ENCODE measurements around the gene TBX5.

The TBX5 gene

GRCh38 chr12:114316076-114316475 lies 89.9 kb downstream of the TBX5 start:
- no peak for DNase-seq

DNA sequence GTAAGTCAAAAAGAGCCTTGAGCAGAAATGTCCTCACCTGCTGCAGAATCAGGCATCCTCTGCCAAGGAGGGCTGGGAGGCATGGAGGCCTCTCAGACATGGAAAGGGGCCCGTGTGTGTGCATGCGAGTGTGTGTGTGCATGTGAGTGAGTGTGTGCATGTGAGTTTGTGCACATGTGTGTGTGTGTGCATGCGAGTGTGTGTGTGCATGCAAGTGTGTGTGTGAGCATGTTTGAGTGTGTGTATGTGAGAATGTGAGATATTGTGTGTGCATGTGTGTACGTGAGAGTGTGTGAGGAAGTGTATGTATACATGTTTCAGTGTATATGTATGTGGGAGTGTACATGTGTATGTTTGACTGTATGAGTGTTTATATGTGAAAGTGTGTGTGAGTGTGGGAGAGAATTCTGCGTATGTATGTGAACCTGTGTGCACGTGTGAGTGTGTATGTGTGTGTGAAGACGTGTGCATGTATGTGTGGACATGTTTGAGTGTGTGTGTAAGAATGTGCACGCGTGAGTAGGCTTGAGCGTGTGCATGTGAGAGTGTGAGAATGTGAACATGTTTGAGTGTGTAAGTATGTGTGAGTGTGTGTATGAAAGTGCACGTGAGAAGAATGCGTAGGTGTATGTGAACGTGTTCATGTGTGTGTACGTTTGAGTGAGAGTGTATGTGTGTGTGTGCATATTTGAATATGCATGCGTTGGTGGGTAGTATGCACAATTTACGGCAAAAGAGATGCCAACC lies 90.8 kb downstream of the TBX5 start:
- DNase-seq = no peak

DNA sequence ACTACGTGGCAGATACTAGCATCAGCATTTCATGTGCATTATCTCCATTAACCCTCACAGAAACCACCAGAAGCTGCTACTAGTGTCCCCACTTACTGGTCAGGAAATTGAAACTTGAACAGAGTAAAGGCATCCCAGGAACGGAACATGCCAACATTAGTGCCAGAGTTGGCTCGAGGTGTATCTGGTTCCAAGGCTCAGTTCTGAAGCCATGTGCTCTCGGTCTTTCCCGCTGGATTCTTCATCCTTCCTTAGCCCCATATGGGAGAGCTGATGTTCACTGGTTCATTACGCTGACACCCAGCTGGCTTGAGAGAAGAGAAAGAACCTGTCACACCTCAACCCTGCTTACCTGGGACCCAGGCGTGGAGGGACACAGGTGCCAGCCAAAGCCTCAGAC lies 91.5 kb downstream of the TBX5 start:
- DNase-seq = no peak

DNA sequence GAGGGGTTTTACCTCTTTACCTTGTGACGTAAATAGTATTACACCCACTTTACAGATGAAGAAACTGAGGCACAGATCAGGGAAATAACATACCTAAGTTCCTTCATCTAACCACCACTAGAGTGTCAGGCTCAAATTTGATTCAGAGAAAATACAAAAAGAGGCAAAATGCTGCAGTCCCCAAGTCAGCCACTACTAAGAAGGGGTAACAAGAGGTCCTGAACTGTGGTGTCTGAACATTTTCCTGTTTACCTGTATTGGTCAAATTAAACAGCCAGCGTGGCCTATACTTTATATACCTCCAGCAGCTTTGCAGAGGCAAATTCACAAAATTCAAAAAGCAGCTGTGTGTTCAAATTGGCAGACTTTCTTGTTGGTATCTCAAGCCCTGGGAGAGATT lies 92.0 kb downstream of the TBX5 start:
- DNase-seq = no peak

- no peak for DNase-seq
These were observed 94.0 kb downstream of the TBX5 start for GRCh38 chr12:114311974-114312373.

DNA sequence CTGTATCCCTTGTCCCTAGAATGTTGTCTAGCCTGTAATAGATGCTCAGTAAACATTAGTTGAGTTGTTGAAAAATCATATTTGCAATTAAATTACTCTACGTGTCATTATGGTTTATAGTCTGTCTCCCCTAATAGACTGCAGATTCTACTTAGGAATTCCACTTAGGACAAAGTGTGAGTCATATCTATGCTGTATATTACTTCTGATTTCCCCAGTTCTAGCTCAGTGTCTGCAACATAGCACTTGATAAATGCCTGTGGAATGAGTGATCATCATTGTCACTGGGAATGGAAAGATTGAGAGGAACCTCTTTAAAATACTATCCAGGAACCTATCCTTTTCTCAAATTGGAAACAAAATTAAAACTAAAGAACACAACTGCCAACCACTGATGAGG lies 99.3 kb downstream of the TBX5 start:
- no peak for DNase-seq

- DNase-seq = no peak
These were observed 100.5 kb downstream of the TBX5 start for GRCh38 chr12:114305446-114305845.
